GM23248 (cell line): Measurements from ENCODE around the gene LST1. TPM values are rescaled to one million over a fixed set of nuclear protein-coding genes. Genes with fewer than 3 reads are reported as not detected.
A peak's percentile ranks its signal among the peaks of the same experiment; 100 is the strongest.

Experiments used
- DNase-seq: peaks from one replicate; pipeline ENCODE4 v3.0.0-alpha.2; 2015
- H2AFZ ChIP-seq: fragments of 200-600 bp; sonication (generic); 2 replicates; pipeline ENCODE4 v1.6.1; 2016; ENCODE audit warnings: antibody characterized with exemption
- H3F3A ChIP-seq: fragments of 200-600 bp; sonication (generic); 2 replicates; pipeline ENCODE4 v1.6.1; 2016; ENCODE audit warnings: mild to moderate bottlenecking, antibody characterized with exemption, mixed run types; ENCODE audit not compliant: insufficient read depth
- H3K27ac ChIP-seq: fragments of 200-600 bp; sonication (generic); 2 replicates; pipeline ENCODE4 v1.5.1; 2016; ENCODE audit warnings: mild to moderate bottlenecking
- H3K27me3 ChIP-seq: fragments of 200-600 bp; sonication (generic); replicated peaks from 2 replicates; pipeline ENCODE4 v1.6.1; 2016; ENCODE audit warnings: mild to moderate bottlenecking; ENCODE audit not compliant: insufficient read depth
- H3K36me3 ChIP-seq: fragments of 200-600 bp; sonication (generic); 2 replicates; pipeline ENCODE4 v1.6.1; 2016; ENCODE audit warnings: low read depth, mild to moderate bottlenecking
- H3K4me1 ChIP-seq: fragments of 200-600 bp; sonication (generic); 2 replicates; pipeline ENCODE4 v1.6.1; 2016; ENCODE audit warnings: mild to moderate bottlenecking; ENCODE audit not compliant: insufficient read depth
- H3K4me2 ChIP-seq: fragments of 200-600 bp; sonication (generic); one replicate; pipeline ENCODE4 v1.6.1; 2016; ENCODE audit warnings: mild to moderate bottlenecking; ENCODE audit not compliant: unreplicated experiment
- H3K4me3 ChIP-seq: fragments of 200-600 bp; sonication (generic); 2 replicates; pipeline ENCODE4 v1.5.1; 2016; ENCODE audit warnings: mild to moderate bottlenecking
- H3K79me2 ChIP-seq: fragments of 200-600 bp; sonication (generic); 2 replicates; pipeline ENCODE4 v1.6.1; 2016; ENCODE audit warnings: mild to moderate bottlenecking; ENCODE audit not compliant: insufficient read depth
- H3K9ac ChIP-seq: fragments of 200-600 bp; sonication (generic); 2 replicates; pipeline ENCODE4 v1.6.1; 2016; ENCODE audit warnings: mild to moderate bottlenecking
- H3K9me2 ChIP-seq: fragments of 200-600 bp; sonication (generic); 2 replicates; pipeline ENCODE4 v1.6.1; 2016; ENCODE audit warnings: mixed run types, mild to moderate bottlenecking, moderate library complexity; ENCODE audit not compliant: insufficient read depth
- H3K9me3 ChIP-seq: fragments of 200-600 bp; sonication (generic); one replicate; pipeline ENCODE4 v1.6.1; 2017; ENCODE audit warnings: low read depth
- H4K20me1 ChIP-seq: fragments of 200-600 bp; sonication (generic); 2 replicates; pipeline ENCODE4 v1.6.0; 2016; ENCODE audit not compliant: insufficient read depth
- EZH2 ChIP-seq: fragments of 200-600 bp; sonication (generic); IDR thresholded peaks from 2 replicates; pipeline ENCODE4 v1.6.1; 2018; ENCODE audit warnings: antibody characterized with exemption, mild to moderate bottlenecking; ENCODE audit not compliant: insufficient read depth, poor library complexity, severe bottlenecking
- EZH2phosphoT487 ChIP-seq: fragments of 200-600 bp; sonication (generic); IDR thresholded peaks from 2 replicates; pipeline ENCODE4 v1.6.1; 2018; ENCODE audit warnings: antibody characterized with exemption, moderate library complexity, mild to moderate bottlenecking, low read depth; ENCODE audit not compliant: insufficient read depth
- WGBS, 2 experiments: methylation state at CpG; one replicate each; pipeline ENCODE4 v1.1.6; 2015 to 2017; ENCODE audit warnings: low lambda C conversion rate in 2 of 2, low coverage in 1 of 2; ENCODE audit errors: missing lambda C conversion rate in 2 of 2; 5-methylcytosine and 5-hydroxymethylcytosine counted together
- in situ Hi-C: fragments of 300-500 bp; cut with MboI; formaldehyde crosslinking; loops from 2 replicates; pipeline ENCODE4 v1.15.0; 2020
- polyA plus RNA-seq: library from polyadenylated mRNA; unstranded; fragments of >200 nt; fragmentation: Nextera tagmentation; extraction: Ambion mirVana; gene quantifications from 2 replicates; pipeline ENCODE4 v1.2.1, GENCODE V29; 2016
- total RNA-seq: library from RNA; depleted of rRNA; stranded (reverse); fragments of >200 nt; shearing (Covaris generic); gene quantifications from 2 replicates; pipeline ENCODE4 v1.2.3, GENCODE V29; 2014

The LST1 gene
- total and polyA plus RNA-seq, 2 experiments from 2014 or later, result not detected

DNA sequence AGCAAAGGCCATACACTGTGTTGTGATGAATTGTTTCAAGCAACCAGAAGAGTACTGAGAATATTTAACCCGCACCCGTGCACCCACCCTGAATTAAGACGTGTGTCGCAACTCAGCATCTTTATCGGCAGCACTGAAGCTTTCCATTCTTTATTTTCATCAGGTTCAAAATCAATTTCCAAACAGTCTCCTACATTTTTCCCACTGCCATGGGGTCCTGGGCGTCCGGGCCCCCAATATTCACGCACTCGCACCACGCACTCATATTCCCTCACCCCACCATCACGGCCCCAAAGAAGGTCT is 5.7 kb upstream of the LST1 start:
- H3K27me3 ChIP-seq, result no peaks in the 10 kb centered on the region
- no peaks in the 10 kb centered on the region for H3K9me3 ChIP-seq
- H3K9ac ChIP-seq, result peak overlapping the region; percentile 87
- in situ Hi-C loops, result no loop called here
- peak overlapping the region; percentile 97 for H3K4me3 ChIP-seq
- TF ChIP-seq EZH2 (no peak), EZH2phosphoT487 (no peak)
- no peaks in the 10 kb centered on the region for H4K20me1 ChIP-seq
- WGBS, 2 experiments, result 40 to 49% methylated on average over 11 of the region's 11 CpGs
- no peaks in the 10 kb centered on the region for H3F3A ChIP-seq
- H3K4me2 ChIP-seq, result peak overlapping the region; percentile 96
- H3K36me3 ChIP-seq, result no peaks in the 10 kb centered on the region
- peak overlapping the region; percentile 98 for H2AFZ ChIP-seq
- peaks cover 4% of the 10 kb centered on the region; the same call in 1 of the 2 replicates for H3K4me1 ChIP-seq
- DNase-seq, result no peak
- H3K9me2 ChIP-seq, result no peaks in the 10 kb centered on the region
- no peak overlapping the region for H3K27ac ChIP-seq
- H3K79me2 ChIP-seq, result no peaks in the 10 kb centered on the region

DNA sequence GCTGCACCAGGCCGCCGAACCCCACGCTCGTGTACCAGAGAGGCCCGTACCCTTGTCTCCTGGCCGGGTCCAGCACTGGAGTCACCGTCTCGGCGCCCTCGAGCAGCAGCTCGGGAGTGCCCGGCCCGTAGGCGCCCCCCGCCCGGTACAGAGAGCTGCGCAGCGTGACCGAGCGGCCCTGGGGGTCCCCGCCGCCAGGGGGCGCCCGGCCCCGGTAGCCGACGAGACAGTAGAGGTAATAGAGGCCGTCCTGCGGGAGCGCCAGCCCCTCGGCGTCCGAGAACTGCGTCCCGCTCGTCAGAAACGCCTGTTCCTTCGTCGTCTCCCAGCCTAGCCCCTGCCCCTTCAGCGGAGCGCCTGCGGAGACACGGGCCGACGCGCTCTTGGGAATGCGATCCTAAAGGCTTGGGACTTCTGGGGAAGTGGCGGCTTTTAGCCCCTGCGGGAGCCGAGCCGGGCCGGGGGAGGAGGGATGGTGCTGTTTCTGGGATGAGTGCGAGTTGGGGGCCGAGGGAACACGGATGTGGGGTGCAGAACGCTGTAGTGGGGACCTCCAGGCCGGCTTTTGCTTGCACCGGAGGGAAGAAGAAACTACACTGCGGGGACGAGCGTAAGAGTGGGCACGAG is 5.2 kb upstream of the LST1 start:
- Histone ChIP-seq H3K4me2 (peak overlapping the region; percentile 96), H4K20me1 (no peaks in the 10 kb centered on the region), H3K9me3 (no peaks in the 10 kb centered on the region), H3K9ac (peak overlapping the region; percentile 87), H3K27ac (no peak overlapping the region), H3F3A (no peaks in the 10 kb centered on the region), H3K27me3 (no peaks in the 10 kb centered on the region), H3K4me1 (peaks cover 4% of the 10 kb centered on the region; the same call in 1 of the 2 replicates), H3K4me3 (peak overlapping the region; percentile 97), H3K9me2 (no peaks in the 10 kb centered on the region), H3K36me3 (no peaks in the 10 kb centered on the region), H2AFZ (peak overlapping the region; percentile 98), H3K79me2 (no peaks in the 10 kb centered on the region)
- in situ Hi-C loops, result no loop called here
- WGBS, 2 experiments, result 1 to 2% methylated on average over 48 to 57 of the region's 62 CpGs
- TF ChIP-seq EZH2 (no peak), EZH2phosphoT487 (no peak)
- DNase-seq, result peak; percentile 85

DNA sequence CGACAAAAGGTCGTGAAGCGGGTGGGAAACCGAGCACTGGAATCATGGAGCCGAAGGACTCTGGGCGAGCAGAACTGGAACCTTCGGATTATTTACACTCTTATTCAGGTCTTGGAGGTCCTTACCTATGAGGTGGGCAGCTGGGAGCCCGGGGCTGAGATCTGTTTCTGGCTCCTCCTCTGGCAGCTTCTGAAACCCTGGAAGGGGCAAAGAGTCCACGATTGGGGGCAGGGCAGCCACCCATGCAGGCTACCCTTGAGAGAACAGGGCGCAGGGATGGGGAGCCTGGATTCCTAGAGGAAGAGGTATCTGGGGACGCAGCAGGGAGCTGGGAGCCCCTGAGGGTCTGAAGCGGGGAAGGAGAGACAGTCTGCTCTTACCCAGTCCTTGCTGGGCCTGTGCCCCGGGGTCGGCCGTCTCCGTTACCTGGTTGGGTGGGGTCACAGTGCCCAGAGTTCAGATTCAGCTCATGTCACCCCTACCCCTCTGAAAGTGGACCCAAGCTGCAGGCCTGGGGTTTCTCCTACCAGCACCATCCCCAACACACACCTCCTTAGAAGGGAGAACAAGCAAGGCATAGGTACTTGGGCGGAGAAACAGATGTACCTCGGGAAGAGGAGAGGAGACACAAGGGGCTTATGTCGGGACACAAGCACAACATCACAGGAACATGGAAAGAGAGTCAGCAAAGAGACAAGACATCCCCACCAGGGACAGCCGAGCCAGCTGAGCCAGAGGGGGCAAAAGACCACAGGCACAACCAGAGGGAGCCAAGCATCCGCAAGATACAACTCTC is 4.4 kb upstream of the LST1 start:
- H3K9ac ChIP-seq, result peak overlapping the region; percentile 87
- H3K27ac ChIP-seq, result no peak overlapping the region
- H3K36me3 ChIP-seq, result no peaks in the 10 kb centered on the region
- H3K79me2 ChIP-seq, result no peaks in the 10 kb centered on the region
- in situ Hi-C loops, result no loop called here
- peak overlapping the region; percentile 96 for H3K4me2 ChIP-seq
- peaks cover 4% of the 10 kb centered on the region; the same call in 1 of the 2 replicates for H3K4me1 ChIP-seq
- peak overlapping the region; percentile 97 for H3K4me3 ChIP-seq
- WGBS, 2 experiments, result 19 to 25% methylated on average over 21 of the region's 21 CpGs
- DNase-seq, result no peak
- TF ChIP-seq EZH2phosphoT487 (no peak), EZH2 (no peak)
- no peaks in the 10 kb centered on the region for H3K27me3 ChIP-seq
- peak overlapping the region; percentile 98 for H2AFZ ChIP-seq
- no peaks in the 10 kb centered on the region for H3K9me2 ChIP-seq
- H3F3A ChIP-seq, result no peaks in the 10 kb centered on the region
- no peaks in the 10 kb centered on the region for H4K20me1 ChIP-seq
- H3K9me3 ChIP-seq, result no peaks in the 10 kb centered on the region

DNA sequence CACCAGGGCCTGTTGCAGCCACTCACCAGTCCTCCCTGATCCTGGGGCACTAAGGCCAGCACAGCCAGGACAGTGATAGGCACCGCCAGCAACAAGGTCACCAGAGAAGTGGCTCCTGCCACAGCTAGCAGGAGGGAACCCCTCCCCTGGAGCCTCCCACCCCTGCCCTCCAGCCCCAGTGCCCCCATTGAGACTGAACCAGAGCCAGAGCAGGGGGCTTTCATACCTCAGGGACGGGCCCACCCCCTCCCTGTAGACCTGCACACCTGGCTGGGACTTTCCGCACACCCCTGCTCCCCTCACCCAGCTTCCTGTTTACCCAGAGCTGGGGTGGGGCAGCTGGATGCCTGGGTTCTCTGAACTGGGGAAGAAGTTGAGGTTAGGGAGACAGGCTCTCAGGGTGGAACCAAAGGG is 3.8 kb upstream of the LST1 start, which contains the start of gene LTB:
Gene LTB (minus strand): TSS at position 195 of the 414 bp plus-strand sequence. CDS start 7 bp downstream, at position 188.
- Histone ChIP-seq H3K4me2 (peak within 1 kb of the TSS; percentile 96), H3K9me3 (no peaks in the 10 kb centered on the region), H3F3A (no peaks in the 10 kb centered on the region), H4K20me1 (no peaks in the 10 kb centered on the region), H2AFZ (peak within 1 kb of the TSS; percentile 98), H3K4me3 (peak within 1 kb of the TSS; percentile 97), H3K4me1 (peaks cover 4% of the 10 kb centered on the region; the same call in 1 of the 2 replicates), H3K27ac (no peak within 1 kb of the TSS), H3K9me2 (no peaks in the 10 kb centered on the region), H3K79me2 (no peaks in the 10 kb centered on the region), H3K27me3 (no peaks in the 10 kb centered on the region), H3K36me3 (no peaks in the 10 kb centered on the region), H3K9ac (peak within 1 kb of the TSS; percentile 87)
- WGBS, 2 experiments, result 74 to 83% methylated on average over 3 of the region's 3 CpGs
- TF ChIP-seq EZH2 (no peak), EZH2phosphoT487 (no peak)
- no peak for DNase-seq
- in situ Hi-C loops, result no loop called here
